Measurements from ENCODE around the gene KCTD11. TPM values are rescaled to one million over a fixed set of nuclear protein-coding genes. Genes with fewer than 3 reads are reported as not detected.

The KCTD11 gene
- total and polyA plus RNA-seq, 2 donors (not counting 1 experiment from before 2014, with no cell fraction given), result 4.3 to 13.4 TPM

- DNase-seq (peak; percentile 10), ATAC-seq (ENCODE audit: low read depth) (no peak)
- no peaks in the 10 kb centered on the region for H3K9me3 Mint-ChIP-seq (ENCODE audit: insufficient read depth)
- 97% methylated on average over 10 of the region's 10 CpGs for WGBS (ENCODE audit: insufficient coverage)
- H3K9ac ChIP-seq (ENCODE audit: low read length), result no peak overlapping the region
- ChIA-PET CTCF (interaction anchor here (0.6 to 1.7 kb wide), 2 partner anchors 54 to 70 kb away, joined by 4 read pairs; no protein-coding TSS in a partner anchor), POLR2A (no interaction called here)
- no peak overlapping the region for H3K27ac Mint-ChIP-seq
- H2AFZ ChIP-seq (ENCODE audit: insufficient read depth, low read depth, low read length, poor library complexity, severe bottlenecking), result no peak overlapping the region
- TF ChIP-seq CTCF (IDR thresholded peaks at IDR 0.05) (no peak), EZH2 (IDR thresholded peaks at IDR 0.05; ENCODE audit: borderline replicate concordance, insufficient read depth, low read depth, low read length, poor library complexity, severe bottlenecking) (no peak)
- H3K4me3 Mint-ChIP-seq, result peak overlapping the region; percentile 26
- no peaks in the 10 kb centered on the region for H3K79me2 ChIP-seq (ENCODE audit: control insufficient read depth, insufficient read depth, low read length)
- no peaks in the 10 kb centered on the region for H4K20me1 ChIP-seq (ENCODE audit: control insufficient read depth, insufficient read depth, low read length, poor library complexity, severe bottlenecking)
- H3K4me2 ChIP-seq (replicated peaks; ENCODE audit: low read depth, low read length, poor library complexity, severe bottlenecking), result no peak overlapping the region
- intact Hi-C loops (cut with micrococcal nuclease), result no loop called here
- peaks cover 0 to 43% (median 14%) of the 10 kb centered on the region in 4 experiments for H3K27me3 ChIP-seq (replicated peaks in 1 of 4; ENCODE audit: control extremely low read depth in 1 of 4, control insufficient read depth in 3 of 4, insufficient read depth in 4 of 4, low read length in 3 of 4)
- H3K4me3 ChIP-seq (ENCODE audit: control extremely low read depth in 1 of 5, extremely low read depth in 1 of 5, insufficient read depth in 1 of 5, low read depth in 2 of 5, low read length in 4 of 5), result no peak overlapping the region
- peaks cover 2 to 19% (median 2%) of the 10 kb centered on the region in 3 donors for H3K9me3 ChIP-seq (ENCODE audit: control extremely low read depth in 1 of 3, control insufficient read depth in 2 of 3, insufficient read depth in 1 of 3, low read length in 2 of 3)
- no peak overlapping the region for H3K27ac ChIP-seq (ENCODE audit: low read length in 2 of 2)
- H3K4me1 Mint-ChIP-seq, result peaks cover 14% of the 10 kb centered on the region
- peaks cover 19% of the 10 kb centered on the region in 2 donors for H3K4me1 ChIP-seq (ENCODE audit: control insufficient read depth in 2 of 2, insufficient read depth in 2 of 2, low read length in 2 of 2)
- peaks cover 32% of the 10 kb centered on the region for H3K27me3 Mint-ChIP-seq
- no peaks in the 10 kb centered on the region for H3K36me3 ChIP-seq (replicated peaks in 1 of 2; ENCODE audit: control extremely low read depth in 1 of 2, control insufficient read depth in 1 of 2, extremely low read depth in 1 of 2, insufficient read depth in 2 of 2, low read length in 1 of 2)
Measured at GRCh38 chr17:7382901-7383300, 30.9 kb downstream of the KCTD11 start.

- H3K4me3 Mint-ChIP-seq, result peak overlapping the region; percentile 89
- Histone ChIP-seq H3K79me2 (ENCODE audit: control insufficient read depth, insufficient read depth, low read length) (no peaks in the 10 kb centered on the region), H3K4me3 (ENCODE audit: control extremely low read depth in 1 of 5, extremely low read depth in 1 of 5, insufficient read depth in 1 of 5, low read depth in 2 of 5, low read length in 4 of 5) (peak overlapping the region in 4 of 5 experiments; percentile 70 to 78 (median 76)), H3K4me1 (ENCODE audit: control insufficient read depth in 2 of 2, insufficient read depth in 2 of 2, low read length in 2 of 2) (peaks cover 19% of the 10 kb centered on the region in 2 donors), H3K36me3 (replicated peaks in 1 of 2; ENCODE audit: control extremely low read depth in 1 of 2, control insufficient read depth in 1 of 2, extremely low read depth in 1 of 2, insufficient read depth in 2 of 2, low read length in 1 of 2) (no peaks in the 10 kb centered on the region), H3K9me3 (ENCODE audit: control extremely low read depth in 1 of 3, control insufficient read depth in 2 of 3, insufficient read depth in 1 of 3, low read length in 2 of 3) (peaks cover 2 to 19% (median 2%) of the 10 kb centered on the region in 3 donors), H3K9ac (ENCODE audit: low read length) (peak overlapping the region; percentile 79), H3K27ac (ENCODE audit: low read length in 2 of 2) (no peak overlapping the region), H2AFZ (ENCODE audit: insufficient read depth, low read depth, low read length, poor library complexity, severe bottlenecking) (peak overlapping the region; percentile 94), H3K27me3 (replicated peaks in 1 of 4; ENCODE audit: control extremely low read depth in 1 of 4, control insufficient read depth in 3 of 4, insufficient read depth in 4 of 4, low read length in 3 of 4) (peaks cover 0 to 43% (median 14%) of the 10 kb centered on the region in 4 experiments), H4K20me1 (ENCODE audit: control insufficient read depth, insufficient read depth, low read length, poor library complexity, severe bottlenecking) (no peaks in the 10 kb centered on the region), H3K4me2 (replicated peaks; ENCODE audit: low read depth, low read length, poor library complexity, severe bottlenecking) (peak overlapping the region; percentile 88)
- TF ChIP-seq EZH2 (IDR thresholded peaks at IDR 0.05; ENCODE audit: borderline replicate concordance, insufficient read depth, low read depth, low read length, poor library complexity, severe bottlenecking) (no peak), CTCF (IDR thresholded peaks at IDR 0.05) (no peak)
- ChIA-PET CTCF (interaction anchor here (1.4 to 1.7 kb wide), 2 partner anchors 19 to 53 kb away, joined by 4 read pairs; no protein-coding TSS in a partner anchor), POLR2A (interaction anchor here (0.5 to 0.8 kb wide), 2 partner anchors 303 to 864 kb away, joined by 3 to 4 read pairs; partner anchors contain the start of gene CTC1)
- WGBS (ENCODE audit: insufficient coverage), result 93% methylated on average over 11 of the region's 11 CpGs
- H3K9me3 Mint-ChIP-seq (ENCODE audit: insufficient read depth), result no peaks in the 10 kb centered on the region
- no peak overlapping the region for H3K27ac Mint-ChIP-seq
- DNase-seq (no peak), ATAC-seq (ENCODE audit: low read depth) (no peak)
- peaks cover 14% of the 10 kb centered on the region for H3K4me1 Mint-ChIP-seq
- intact Hi-C loops (cut with micrococcal nuclease), result no loop called here
- peaks cover 32% of the 10 kb centered on the region for H3K27me3 Mint-ChIP-seq
Measured at GRCh38 chr17:7383371-7383741, 31.4 kb downstream of the KCTD11 start.
